Panc1 (cell line): ENCODE data around the gene ODF4. TPM values are rescaled to one million over a fixed set of nuclear protein-coding genes. Genes with fewer than 3 reads are reported as not detected.

Experiments used
- ATAC-seq: fragments of 200-7000 bp; cut with Tn5 transposase; 2 replicates; pipeline ENCODE4 v1.9.1; 2020; ENCODE audit warnings: mild to moderate bottlenecking, moderate library complexity
- BruUV-seq: library from RNA; stranded (reverse); fragments of 400-500 nt; replicated peaks from 2 replicates; lab custom pipeline; 2021; lab: Mats Ljungman, UMichigan
- CTCF ChIA-PET: fragments of 300-600 bp; sonication (Branson Sonifier 250); formaldehyde crosslinking; loops from one replicate; lab custom pipeline; 2022; ENCODE audit warnings: antibody characterized with exemption; lab: Charles Lee
- POLR2A ChIA-PET: fragments of 300-600 bp; sonication (Branson Sonifier 250); formaldehyde crosslinking; loops from one replicate; lab custom pipeline; 2022; ENCODE audit warnings: antibody characterized with exemption; lab: Charles Lee
- DNase-seq: peaks from one replicate; pipeline ENCODE4 v3.0.0-alpha.2; 2010; ENCODE audit warnings: low read depth, low spot score
- H3K27ac ChIP-seq: 2 replicates; pipeline ENCODE4 v1.5.1; 2011; ENCODE audit warnings: mild to moderate bottlenecking, low read length, inconsistent platforms
- H3K27me3 ChIP-seq: fragments of 200-500 bp; sonication (Bioruptor generic); 2 replicates; pipeline ENCODE4 v1.6.0; 2014; ENCODE audit warnings: low read length, inconsistent platforms; ENCODE audit not compliant: control insufficient read depth, insufficient read depth
- H3K36me3 ChIP-seq: fragments of 200-500 bp; sonication (Bioruptor generic); 2 replicates; pipeline ENCODE4 v1.5.1; 2014; ENCODE audit warnings: inconsistent platforms, mild to moderate bottlenecking, low read length, moderate library complexity; ENCODE audit not compliant: control insufficient read depth, insufficient read depth
- H3K4me1 ChIP-seq: 2 replicates; pipeline ENCODE4 v1.5.1; 2011; ENCODE audit warnings: inconsistent platforms, mild to moderate bottlenecking, low read length, moderate library complexity; ENCODE audit not compliant: control insufficient read depth, insufficient read depth
- H3K4me3 ChIP-seq, 2 experiments: 2 replicates each; pipeline ENCODE4 v1.5.1; 2011 to 2012; ENCODE audit warnings: low read depth in 2 of 2, low read length in 2 of 2, mild to moderate bottlenecking in 2 of 2, inconsistent platforms in 1 of 2, moderate library complexity in 1 of 2
- H3K9me3 ChIP-seq: fragments of 200-500 bp; sonication (Bioruptor generic); 2 replicates; pipeline ENCODE4 v1.5.1; 2014; ENCODE audit warnings: low read depth, mild to moderate bottlenecking, inconsistent platforms, low read length, moderate library complexity; ENCODE audit not compliant: control insufficient read depth, insufficient read depth
- CTCF ChIP-seq: fragments of 450-650 bp; IDR thresholded peaks from 2 replicates; pipeline ENCODE4 v1.5.1; 2017; ENCODE audit warnings: mild to moderate bottlenecking
- POLR2AphosphoS5 ChIP-seq: IDR thresholded peaks from 2 replicates; pipeline ENCODE4 v1.6.1; 2012; ENCODE audit warnings: mild to moderate bottlenecking, low read depth, low read length, moderate library complexity
- REST ChIP-seq, 2 experiments: IDR thresholded peaks; 2 replicates each; pipeline ENCODE4 v1.6.1; 2011 to 2012; ENCODE audit warnings: low read depth in 2 of 2, control low read depth in 1 of 2, low read length in 1 of 2, mild to moderate bottlenecking in 1 of 2, moderate library complexity in 1 of 2; ENCODE audit not compliant: insufficient read depth in 1 of 2
- SIN3A ChIP-seq: IDR thresholded peaks from 2 replicates; pipeline ENCODE4 v1.6.1; 2012; ENCODE audit warnings: low read depth, mild to moderate bottlenecking, low read length, moderate library complexity, borderline replicate concordance; ENCODE audit not compliant: insufficient read depth
- TCF7L2 ChIP-seq: IDR thresholded peaks from 2 replicates; pipeline ENCODE4 v1.6.1; 2011; ENCODE audit warnings: mild to moderate bottlenecking, low read depth, low read length, inconsistent platforms
- in situ Hi-C: cut with HindIII; loops from 2 replicates; pipeline ENCODE4 v1.10.0; 2016; ENCODE audit warnings: low sequenced_read_pairs, low pct_unique_long_range_greater_than_20kb
- intact Hi-C: fragments of 100-400 bp; cut with micrococcal nuclease; formaldehyde crosslinking; loops from one replicate; pipeline ENCODE4 v1.10.0; 2022; ENCODE audit not compliant: unreplicated experiment
- total RNA-seq: library from RNA; stranded (reverse); gene quantifications from one replicate; pipeline ENCODE4 v1.2.1, GENCODE V29; 2021; ENCODE audit not compliant: unreplicated experiment

Gene ODF4
- total RNA-seq, 1 experiment from 2014 or later, result not detected

DNA sequence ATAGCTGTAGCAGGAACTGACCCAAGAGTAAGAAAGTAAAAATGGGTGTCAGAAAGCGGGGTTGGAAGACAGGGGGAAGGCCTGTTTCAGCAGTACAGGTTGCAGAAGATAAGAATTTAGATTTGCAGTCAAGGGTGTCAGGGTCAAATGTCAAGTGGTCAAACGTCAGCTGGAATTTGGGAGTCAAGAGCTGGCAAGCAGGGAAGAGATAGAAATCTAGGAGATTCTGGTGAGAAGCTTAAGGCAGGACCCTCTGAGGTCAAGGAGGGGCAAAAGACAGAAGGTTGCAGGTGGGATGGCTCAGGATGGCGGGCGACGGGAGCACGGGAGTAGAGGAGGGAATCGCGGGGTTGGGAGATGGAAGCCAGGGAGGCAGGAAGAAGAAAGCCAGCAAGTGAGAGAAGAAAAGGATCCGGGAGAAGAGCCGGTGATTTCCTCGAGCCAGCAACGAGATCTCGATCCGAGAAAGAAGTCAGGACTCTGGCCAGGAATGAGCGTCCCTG lies 44.8 kb upstream of the ODF4 start:
- ChIA-PET CTCF (no interaction called here), POLR2A (interaction anchor here (1.0 to 2.0 kb wide), 3 partner anchors 39 to 48 kb away, joined by 3 to 9 read pairs (median 3); no protein-coding TSS in a partner anchor)
- TSS peak; percentile 87 for BruUV-seq
- in situ Hi-C loops, result no loop called here
- intact Hi-C loops, result no loop called here
- peak overlapping the region; percentile 58 to 67 for H3K4me3 ChIP-seq
- peak; percentile 47 for ATAC-seq
- TF ChIP-seq SIN3A, result no peak
- no peak for TF ChIP-seq REST (IDR thresholded peaks at IDR 0.05; ENCODE audit: insufficient read depth in 1 of 2, low read depth in 2 of 2, low read length in 1 of 2)
- no peak for TF ChIP-seq CTCF
- no peak for TF ChIP-seq POLR2AphosphoS5
- no peak for TF ChIP-seq TCF7L2
- peak overlapping the region; percentile 92 for H3K27ac ChIP-seq
- no peaks in the 10 kb centered on the region for H3K36me3 ChIP-seq
- H3K9me3 ChIP-seq, result no peaks in the 10 kb centered on the region
- no peaks in the 10 kb centered on the region for H3K27me3 ChIP-seq
- H3K4me1 ChIP-seq, result peaks cover 18% of the 10 kb centered on the region
- no peak for DNase-seq

DNA sequence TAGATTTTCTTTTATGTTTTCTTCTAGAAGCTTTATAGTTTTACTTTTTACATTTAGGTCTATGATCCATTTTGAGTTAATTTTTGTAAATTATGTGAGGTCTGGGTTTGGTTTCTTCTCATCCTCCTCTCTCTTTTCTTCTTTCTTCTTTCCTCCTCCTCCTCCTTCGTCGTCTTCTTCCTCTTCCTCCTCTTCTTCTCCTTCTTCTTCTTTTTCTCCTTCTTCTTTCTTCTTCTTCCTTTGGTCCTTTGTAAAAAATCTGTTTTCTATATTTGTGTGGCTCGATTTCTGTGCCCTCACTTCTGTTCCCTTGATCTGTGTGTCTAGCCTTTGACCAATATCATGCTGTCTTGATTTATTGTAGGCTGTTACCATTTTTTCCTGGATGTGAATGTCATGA lies 39.4 kb upstream of the ODF4 start:
- CTCF ChIA-PET, result interaction anchor here (1.0 kb wide), 1 partner anchor 78 kb away, joined by 3 read pairs; no protein-coding TSS in a partner anchor
- DNase-seq, result no peak
- Histone ChIP-seq H3K4me1 (no peaks in the 10 kb centered on the region), H3K36me3 (no peaks in the 10 kb centered on the region), H3K27me3 (no peaks in the 10 kb centered on the region), H3K9me3 (no peaks in the 10 kb centered on the region), H3K27ac (no peak overlapping the region), H3K4me3 (no peak overlapping the region)
- POLR2A ChIA-PET, result interaction anchor here (0.6 kb wide), 1 partner anchor 29 kb away, joined by 8 read pairs; no protein-coding TSS in a partner anchor
- in situ Hi-C loops (no loop called here), intact Hi-C loops (no loop called here)
- TF ChIP-seq REST (IDR thresholded peaks at IDR 0.05; ENCODE audit: insufficient read depth in 1 of 2, low read depth in 2 of 2, low read length in 1 of 2), result no peak
- TF ChIP-seq SIN3A, result no peak
- TF ChIP-seq CTCF, result no peak
- no peak for TF ChIP-seq TCF7L2
- ATAC-seq, result no peak
- no TSS peak for BruUV-seq
